Renal cortical epithelial cell (primary cell): ENCODE results near the gene NBPF11. TPM values are rescaled to one million over a fixed set of nuclear protein-coding genes. Genes with fewer than 3 reads are reported as not detected.
"Not testable (repeated sequence)": the region's sequence is repeated elsewhere in the genome, so short reads cannot be mapped to it uniquely, and the experiment has no call there.

ENCODE experiments used
- DNase-seq: peaks from one replicate; pipeline ENCODE4 v3.0.0-alpha.2; 2011; ENCODE audit warnings: low read depth
- total RNA-seq: library from RNA; depleted of rRNA; stranded (reverse); fragments of >200 nt; gene quantifications from 2 replicates; pipeline ENCODE4 v1.2.3, GENCODE V29; 2014

Gene NBPF11
- total RNA-seq, 1 donor from 2014 or later, result 9.3 TPM

DNA sequence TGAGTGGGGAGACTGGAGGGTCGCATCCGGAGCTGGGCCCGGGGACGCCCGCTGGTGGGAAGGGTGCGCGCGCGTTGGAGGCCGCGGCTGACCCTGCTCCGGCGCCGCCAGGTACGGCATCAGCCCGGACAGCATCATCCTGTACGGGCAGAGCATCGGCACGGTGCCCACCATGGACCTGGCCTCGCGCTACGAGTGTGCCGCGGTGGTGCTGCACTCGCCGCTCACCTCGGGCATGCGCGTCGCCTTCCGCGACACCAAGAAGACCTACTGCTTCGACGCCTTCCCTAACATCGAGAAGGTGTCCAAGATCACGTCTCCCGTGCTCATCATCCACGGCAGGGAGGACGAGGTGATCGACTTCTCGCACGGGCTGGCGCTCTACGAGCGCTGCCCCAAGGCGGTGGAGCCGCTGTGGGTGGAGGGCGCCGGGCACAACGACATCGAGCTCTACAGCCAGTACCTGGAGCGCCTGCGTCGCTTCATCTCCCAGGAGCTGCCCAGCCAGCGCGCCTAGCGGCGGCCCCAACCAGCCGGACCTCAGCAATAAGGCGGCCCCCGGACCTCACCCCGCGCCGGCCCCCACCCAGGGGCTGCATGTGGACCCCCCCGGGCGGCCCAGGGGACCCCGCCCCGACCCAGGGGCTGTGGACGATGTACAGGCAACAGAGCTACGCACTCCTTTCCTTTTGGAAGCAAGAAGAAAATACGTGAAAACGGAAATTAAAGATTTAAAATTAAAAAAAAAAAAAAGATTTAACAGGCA is 2.8 kb downstream of the NBPF11 start:
- not testable (repeated sequence) for DNase-seq

DNA sequence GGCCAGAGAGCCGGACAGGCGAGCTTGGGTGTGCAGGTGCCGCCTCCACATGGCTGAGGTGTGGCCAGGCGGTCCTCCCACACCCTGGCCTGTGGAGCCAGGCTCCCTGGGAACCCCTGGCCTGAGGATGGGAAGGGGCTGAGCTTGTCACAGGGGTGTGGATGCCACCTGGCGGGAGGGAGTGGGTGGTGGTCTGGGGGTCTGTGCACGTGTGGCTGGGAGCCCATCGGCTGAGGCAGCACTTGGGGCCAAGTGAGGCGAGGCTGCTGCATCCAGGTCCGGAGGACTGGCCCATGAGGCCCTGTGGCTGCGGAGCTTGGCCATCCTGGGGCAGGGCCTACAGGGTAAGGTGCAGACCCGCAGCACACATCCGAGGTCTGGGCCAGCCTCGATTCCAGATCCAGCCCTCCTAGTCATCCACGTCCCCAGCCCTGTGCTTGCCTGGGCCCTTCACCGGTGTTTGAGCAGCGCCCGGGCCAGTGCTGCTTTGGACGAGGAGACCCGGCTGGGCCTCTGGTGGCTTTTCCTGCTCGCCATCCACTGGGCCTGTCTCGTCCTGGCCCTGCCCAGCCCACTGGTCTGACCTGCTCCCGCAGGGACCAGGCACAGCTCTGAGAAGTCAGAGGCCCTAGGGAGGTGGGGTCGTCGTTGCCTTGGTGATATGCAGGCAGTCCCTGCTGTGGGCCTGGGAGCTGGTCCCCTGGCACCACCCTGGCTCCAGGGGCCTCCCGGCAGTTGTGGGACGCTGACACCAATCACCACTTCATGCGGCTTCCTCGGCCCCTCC is 4.8 kb downstream of the NBPF11 start:
- not testable (repeated sequence) for DNase-seq

DNA sequence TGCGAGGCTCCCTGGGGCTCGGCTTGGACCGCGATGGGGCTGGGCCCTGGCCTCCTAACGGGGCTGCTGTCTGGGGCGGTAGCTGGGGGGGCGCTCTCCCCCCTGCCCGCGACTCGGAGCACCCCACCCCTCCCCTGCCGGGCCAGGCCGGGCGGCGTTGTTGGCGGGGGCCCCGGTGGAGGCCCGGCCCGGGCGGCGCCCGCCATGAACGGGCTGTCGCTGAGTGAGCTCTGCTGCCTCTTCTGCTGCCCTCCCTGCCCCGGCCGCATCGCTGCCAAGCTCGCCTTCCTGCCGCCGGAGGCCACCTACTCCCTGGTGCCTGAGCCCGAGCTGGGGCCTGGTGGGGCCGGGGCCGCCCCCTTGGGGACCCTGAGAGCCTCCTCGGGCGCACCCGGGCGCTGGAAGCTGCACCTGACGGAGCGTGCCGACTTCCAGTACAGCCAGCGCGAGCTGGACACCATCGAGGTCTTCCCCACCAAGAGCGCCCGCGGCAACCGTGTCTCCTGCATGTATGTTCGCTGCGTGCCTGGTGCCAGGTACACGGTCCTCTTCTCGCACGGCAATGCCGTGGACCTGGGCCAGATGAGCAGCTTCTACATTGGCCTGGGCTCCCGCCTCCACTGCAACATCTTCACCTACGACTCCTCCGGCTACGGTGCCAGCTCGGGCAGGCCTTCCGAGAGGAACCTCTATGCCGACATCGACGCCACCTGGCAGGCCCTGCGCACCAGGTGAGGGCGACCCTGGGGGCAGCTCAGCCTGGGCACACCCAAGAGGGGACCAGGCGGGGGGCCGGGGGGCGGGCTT is 5.7 kb downstream of the NBPF11 start:
- not testable (repeated sequence) for DNase-seq

DNA sequence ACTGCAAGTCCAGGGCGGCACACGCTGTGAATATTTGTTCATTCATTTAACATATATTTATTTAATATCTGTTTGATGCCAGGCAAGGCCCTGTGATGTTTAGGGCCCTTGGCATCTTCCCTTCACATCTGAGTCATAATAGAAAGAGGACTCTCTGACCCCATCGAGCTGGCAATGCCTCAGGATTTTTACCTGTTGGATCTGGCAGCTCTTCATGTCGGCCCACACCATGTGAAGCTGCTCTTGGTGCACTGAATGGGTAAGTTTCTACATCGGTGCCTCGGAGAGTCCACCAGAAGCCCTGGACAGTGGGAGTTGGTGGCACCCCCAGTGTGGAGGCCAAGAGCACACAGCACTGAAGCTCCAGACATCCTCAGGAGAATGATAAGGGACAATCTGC is 8.9 kb downstream of the NBPF11 start:
- not testable (repeated sequence) for DNase-seq

DNA sequence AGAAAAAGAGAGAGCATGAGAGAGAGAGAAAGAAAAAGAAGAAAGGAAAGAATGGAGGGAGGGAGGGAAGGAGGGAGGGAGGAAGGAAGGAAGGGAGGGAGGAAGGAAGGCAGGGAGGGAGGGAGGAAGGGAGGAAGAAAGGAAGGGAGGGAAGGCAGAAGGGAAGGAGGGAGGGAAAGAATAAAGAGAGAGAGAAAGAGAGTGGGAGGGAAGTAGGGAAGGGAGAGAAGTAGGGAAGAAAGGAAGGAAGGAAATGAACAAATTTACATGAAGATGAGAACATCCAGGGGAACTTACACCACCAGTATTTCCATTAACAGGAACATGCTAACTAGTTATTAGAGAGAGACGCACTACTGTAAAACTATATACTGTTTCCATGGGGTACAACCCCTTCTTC is 10.1 kb downstream of the NBPF11 start:
- DNase-seq, result not testable (repeated sequence)

DNA sequence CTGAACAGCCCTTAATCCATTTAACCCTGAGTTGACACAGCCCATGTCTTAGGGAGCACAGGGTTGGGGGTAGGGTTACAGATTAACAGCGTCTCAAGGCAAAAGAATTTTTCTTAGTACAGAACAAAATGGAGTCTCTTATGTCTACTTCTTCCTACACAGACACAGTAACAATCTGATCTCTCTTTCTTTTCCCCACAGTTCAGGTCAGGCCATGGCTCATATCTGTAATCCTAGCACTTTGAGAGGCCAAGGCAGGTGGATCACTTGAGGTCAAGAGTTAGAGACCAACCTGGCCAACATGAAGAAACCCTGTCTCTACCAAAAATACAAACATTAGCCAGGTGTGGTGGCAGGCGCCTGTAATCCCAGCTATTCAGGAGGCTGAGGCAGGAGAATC is 13.5 kb downstream of the NBPF11 start:
- DNase-seq, result not testable (repeated sequence)

DNA sequence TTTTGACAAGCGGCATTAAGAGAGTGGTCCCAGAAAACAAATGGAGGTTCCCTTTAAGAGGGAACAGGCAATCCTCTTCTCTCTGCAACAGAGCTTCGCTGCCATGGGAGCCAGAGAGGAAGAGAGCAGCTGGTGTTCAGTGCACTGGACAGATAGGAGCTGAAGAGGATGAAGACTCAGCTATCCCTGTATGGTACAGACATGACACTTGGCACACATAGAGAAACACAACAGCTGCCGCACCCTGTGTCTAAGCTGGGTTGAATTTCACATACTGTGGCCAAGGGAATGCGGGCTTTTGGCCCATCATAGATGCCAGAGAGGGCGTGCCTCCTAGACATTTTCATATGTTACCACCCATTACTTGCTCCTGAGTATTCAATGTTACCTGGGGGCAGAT is 29.7 kb downstream of the NBPF11 start:
- DNase-seq, result not testable (repeated sequence)

DNA sequence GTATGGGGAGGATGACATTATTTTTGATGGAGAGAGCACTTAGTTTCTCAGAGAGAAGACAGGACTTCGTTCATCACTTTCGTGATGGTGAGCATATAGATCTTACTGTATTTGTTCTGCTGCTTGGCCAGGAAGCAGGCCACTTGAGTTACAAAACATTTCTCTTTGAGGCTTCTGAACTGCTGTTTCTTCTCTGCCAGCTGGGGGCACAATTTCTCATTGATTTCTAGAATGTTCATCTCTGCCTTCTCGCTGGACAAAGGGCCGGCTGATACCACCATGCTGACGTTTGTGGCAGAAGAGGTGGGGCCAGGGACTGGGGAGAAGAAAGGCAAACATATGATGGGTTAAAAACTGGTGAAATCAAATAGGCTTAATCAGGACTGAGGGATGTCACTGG is 31.7 kb downstream of the NBPF11 start:
- peak; percentile 6 for DNase-seq

DNA sequence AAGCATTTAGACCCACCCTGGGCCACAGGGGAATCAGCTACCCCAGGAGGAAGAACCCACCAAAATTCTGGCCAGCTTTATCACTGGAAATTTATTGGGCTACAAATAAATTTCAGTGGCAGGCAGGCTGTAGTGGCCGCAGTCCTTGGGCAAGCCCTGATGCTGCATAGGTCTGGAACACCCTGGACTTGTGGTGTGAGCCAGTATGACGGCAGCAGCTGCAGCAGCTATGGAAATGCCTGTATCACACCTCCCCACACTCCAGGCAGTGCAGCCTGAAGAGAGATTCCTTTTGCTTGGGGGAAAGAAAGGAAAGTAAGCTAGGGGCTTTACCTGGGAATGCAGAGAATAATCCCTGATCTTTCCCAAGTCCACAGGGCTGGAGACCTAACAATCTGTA is 56.3 kb downstream of the NBPF11 start:
- not testable (repeated sequence) for DNase-seq

DNA sequence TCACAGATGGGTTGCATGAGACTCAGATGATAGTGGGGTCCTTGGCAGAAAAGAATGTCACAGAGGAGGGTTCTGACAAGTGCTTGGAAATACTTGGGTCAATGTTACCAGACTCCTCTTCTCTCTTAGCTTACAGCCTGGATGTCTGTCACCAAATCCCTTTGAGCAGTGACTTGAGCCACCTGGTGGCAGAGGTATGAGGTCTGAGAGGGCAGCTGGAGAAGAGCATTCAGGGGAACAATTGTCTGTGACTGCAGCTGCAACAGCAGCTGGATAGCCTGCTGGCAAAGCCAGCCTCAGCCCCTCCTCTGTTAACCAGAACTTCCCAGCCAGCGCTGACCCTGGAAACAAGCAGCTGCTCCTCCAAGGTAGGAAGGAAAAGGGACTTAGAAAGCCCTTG is 65.9 kb downstream of the NBPF11 start:
- not testable (repeated sequence) for DNase-seq

DNA sequence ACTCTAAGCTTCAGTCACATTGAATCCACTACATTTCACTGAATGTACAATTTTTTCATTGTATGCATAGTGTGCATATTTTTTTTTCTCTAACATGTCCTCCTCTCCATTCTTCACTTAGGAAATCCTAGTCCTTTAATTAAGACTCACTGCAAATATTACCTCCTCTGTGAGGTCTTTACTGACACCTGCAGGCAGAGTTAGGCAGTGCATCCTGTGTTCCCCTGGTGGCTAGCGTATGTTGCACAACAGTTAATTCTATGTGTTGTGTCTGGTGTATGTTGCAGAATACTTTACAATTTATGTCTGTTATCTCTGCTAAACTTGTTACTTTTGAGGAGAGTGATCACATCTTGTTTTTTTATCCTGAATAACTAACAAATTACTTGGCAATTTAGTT is 70.9 kb downstream of the NBPF11 start:
- not testable (repeated sequence) for DNase-seq

DNA sequence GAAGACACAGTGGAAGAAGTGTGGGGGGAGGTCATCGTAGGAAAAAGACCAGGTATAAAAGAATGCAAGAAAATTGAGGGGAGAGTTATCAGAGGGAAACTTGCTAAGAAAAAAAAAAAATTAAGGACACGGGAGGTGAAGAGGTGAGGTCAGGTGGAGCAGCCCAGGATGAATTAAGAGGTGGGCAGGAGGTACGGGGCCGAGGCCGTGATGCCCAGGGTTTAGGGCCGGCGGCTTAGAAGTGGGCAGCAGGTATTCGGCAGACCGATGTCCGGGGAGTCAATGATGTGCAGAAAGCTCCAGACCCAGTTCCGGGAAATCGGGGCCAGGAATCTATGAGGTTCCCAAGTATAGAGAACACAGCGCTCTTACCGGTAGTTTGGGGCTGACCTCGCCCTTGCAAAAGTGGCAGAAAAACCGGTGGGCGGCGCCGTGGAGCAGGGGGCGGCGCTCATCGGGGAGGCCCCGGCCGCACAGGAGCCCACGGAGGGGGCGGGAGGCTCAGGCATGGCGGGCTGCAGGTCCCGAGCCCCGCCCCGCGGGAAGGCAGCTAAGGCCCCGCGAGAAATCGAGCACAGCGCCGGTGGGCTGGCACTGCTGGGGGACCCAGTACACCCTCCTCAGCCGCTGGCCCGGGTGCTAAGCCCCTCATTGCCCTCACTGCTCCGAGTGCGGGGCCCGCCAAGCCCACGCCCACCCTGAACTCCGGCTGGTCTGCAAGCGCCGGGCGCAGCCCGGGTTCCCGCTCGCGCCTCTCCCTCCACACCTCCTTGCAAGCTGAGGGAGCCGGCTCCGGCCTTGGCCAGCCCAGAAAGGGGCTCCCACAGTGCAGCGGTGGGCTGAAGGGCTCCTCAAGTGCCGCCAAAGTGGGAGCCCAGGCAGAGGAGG is 73.2 kb downstream of the NBPF11 start:
- DNase-seq, result not testable (repeated sequence)

DNA sequence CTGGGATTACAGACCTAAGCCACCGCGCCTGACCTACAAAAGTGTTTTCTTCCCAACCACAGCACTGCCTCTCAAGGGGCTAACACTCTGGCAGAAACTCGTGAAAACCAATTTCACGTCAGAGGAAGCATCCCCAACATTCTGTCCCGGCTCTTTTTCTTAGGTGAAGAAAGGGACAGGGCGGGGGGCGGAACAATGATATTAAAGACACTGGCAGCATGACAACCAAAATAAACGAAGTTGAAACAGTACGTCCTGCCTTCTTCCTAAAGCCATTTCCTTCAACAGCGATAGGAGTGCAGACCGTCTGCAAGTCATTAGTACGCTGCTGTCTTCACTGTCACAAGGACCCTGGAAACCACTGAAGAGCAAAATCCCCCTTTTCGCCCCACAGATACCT is 74.0 kb downstream of the NBPF11 start:
- DNase-seq, result not testable (repeated sequence)

DNA sequence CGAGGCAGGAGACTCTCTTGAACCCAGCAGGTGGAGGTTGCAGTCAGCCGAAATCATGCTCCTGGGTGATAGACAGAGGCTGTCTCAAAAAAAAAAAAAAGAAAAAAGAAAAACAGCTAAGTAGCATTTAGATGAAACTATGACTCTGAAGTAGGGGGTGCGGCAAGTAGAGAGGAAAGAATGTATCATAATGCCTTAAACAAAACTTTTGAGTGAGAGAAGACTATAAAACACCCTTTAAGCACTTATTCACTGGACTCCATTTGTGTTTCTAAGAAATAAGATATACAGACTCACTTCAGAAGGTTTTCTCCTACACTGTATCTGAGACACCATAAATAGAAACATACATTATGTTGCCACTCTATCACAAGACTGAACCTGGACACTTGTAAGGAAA is 74.6 kb downstream of the NBPF11 start:
- not testable (repeated sequence) for DNase-seq

DNA sequence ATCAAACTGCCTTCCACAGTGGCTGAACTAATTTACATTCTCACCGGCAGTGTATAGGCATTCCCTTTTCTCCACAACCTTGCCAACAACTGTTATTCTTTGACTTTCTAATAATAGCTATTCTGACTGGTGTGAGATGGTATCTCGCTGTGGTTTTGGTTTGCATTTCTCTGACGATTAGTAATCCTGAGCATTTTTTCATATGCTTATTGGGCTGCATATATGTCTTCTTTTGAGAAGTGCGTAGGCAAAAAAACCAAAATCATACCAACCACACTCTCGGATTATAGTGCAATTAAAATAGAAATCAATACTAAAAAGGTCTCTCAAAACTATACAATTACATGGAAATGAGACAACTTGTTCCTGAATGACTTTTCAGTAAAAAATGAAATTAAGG is 78.7 kb downstream of the NBPF11 start:
- DNase-seq, result not testable (repeated sequence)

DNA sequence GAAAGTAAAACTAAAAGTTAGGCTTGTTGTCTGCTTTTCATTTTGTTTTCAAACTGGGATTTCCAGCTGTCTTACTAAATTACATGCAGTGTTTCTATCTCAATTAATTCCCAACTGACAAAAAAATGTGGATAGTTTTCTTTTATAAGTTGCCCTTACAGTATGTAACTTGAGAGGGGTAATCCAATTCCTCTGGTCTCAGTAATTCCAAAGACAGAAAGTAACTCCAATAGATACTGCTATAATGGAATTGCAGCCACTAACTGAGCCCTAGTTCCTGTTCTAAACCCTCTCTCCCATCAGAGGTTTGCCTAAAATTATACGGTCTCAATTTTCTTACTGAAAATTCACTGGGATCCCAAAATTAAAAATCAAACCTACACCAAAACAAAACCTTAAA is 83.5 kb downstream of the NBPF11 start:
- not testable (repeated sequence) for DNase-seq

DNA sequence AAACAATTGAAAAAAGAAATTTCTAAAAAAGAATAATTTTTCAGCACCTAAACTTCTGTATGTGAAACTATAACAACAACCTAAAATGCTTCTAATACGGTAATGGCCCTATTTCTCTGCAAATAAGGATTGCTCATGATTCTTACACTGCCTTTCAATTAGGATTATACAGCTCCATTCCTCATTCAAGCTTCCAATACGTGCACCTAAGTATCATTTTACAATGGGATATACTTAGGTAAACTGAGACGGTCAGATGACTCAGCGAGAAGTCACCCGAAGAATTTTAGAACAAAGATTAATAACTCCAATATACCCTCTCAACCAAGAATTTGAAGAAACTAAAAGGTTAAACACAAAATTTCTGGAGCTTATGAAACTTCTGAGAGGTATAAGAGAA is 83.9 kb downstream of the NBPF11 start:
- not testable (repeated sequence) for DNase-seq

DNA sequence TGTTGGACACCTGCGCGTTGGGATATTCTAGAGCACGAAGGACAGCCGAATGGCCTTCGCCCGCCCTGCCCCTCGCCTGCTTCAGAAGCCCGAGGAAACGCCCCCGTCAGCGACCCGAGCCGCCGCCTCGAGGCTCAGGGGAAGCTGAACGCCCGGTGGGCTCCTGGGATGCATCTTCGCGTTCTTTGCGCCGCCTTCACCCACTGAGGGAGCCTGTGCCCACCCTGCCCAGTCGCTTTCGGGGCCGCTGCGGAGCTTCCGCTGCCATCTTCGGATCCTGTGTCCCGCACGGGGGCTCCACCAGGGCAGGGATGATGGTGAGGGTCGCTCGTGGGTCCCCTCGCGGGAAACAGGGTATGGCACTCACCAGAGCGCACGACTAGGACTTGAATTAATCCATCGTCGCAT is 91.8 kb downstream of the NBPF11 start:
- not testable (repeated sequence) for DNase-seq

DNA sequence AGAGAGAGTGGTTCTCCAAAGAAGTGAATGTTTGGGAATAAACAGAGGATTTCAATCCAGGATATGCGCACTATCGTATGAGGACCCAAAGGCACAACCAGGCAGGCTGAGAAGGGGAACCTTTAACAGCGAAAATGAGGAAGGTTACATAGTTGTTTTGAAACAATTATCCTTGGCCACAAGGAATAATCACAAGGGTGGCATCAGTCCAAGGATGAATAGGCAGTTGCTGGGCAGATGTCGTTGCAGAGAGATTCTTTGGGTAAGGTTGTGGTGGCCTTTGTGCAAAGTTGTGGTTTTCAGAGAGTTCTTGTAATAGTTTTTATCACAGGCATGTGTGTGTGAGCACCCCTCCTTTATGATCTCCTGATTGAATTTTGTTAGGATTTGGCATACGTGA is 94.7 kb downstream of the NBPF11 start:
- peak; percentile 60 for DNase-seq
